GM12875 (cell line): ENCODE data around the gene AFG3L2.
A peak's percentile ranks its signal among the peaks of the same experiment; 100 is the strongest.

ENCODE experiments used
- H3K4me3 ChIP-seq: one replicate; pipeline ENCODE4 v1.5.1; 2011; ENCODE audit warnings: low read depth, low read length, control low read depth
- TF ChIP-seq, protein P1 (sequence below): IDR thresholded peaks from 2 replicates; pipeline ENCODE4 v1.5.1; 2011; ENCODE audit warnings: low read depth, mild to moderate bottlenecking, control low read depth, inconsistent platforms, low read length, moderate library complexity, borderline replicate concordance; ENCODE audit not compliant: insufficient read depth

AFG3L2 gene

DNA sequence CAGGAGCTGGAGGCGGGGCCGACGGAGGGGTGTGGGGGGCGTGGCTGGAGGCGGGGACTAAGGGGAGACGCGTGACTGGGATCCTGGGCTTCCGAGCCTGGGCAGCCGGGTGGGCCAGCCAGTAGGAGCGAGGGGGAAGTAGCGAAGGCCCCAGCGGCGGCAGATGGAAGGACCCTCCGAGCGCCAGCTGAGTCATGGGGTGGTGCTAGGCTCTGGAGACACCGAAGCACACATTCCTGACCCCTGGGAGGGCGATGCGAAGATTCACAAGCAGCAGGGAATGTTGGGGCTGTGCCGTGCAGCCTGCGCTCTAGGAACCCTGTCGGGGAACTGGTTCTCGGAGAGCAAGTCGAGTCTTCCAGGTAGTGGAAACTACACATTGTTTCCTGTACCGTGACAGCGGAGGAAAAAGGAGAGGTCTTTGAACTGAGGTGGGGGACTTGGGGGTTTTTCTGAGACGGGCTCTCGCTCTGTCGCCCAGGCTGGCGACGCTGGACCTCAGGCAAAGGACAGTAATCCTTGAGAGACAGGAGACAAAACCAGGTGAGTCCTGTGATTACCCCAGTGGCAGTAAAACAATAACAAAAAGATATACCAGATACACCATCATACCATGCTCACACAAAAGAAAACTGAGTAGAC, 650 bp upstream of the AFG3L2 start:
- TF ChIP-seq, protein P1, sequence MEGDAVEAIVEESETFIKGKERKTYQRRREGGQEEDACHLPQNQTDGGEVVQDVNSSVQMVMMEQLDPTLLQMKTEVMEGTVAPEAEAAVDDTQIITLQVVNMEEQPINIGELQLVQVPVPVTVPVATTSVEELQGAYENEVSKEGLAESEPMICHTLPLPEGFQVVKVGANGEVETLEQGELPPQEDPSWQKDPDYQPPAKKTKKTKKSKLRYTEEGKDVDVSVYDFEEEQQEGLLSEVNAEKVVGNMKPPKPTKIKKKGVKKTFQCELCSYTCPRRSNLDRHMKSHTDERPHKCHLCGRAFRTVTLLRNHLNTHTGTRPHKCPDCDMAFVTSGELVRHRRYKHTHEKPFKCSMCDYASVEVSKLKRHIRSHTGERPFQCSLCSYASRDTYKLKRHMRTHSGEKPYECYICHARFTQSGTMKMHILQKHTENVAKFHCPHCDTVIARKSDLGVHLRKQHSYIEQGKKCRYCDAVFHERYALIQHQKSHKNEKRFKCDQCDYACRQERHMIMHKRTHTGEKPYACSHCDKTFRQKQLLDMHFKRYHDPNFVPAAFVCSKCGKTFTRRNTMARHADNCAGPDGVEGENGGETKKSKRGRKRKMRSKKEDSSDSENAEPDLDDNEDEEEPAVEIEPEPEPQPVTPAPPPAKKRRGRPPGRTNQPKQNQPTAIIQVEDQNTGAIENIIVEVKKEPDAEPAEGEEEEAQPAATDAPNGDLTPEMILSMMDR: no peak

GRCh38 chr18:12376034-12376753, 833 bp downstream of the AFG3L2 start:
- peak overlapping the region; percentile 90 for H3K4me3 ChIP-seq
- TF ChIP-seq, protein P1: no peak

More for the DNA sequence above, 650 bp upstream of the AFG3L2 start:
- peak overlapping the region; percentile 59 for H3K4me3 ChIP-seq

DNA sequence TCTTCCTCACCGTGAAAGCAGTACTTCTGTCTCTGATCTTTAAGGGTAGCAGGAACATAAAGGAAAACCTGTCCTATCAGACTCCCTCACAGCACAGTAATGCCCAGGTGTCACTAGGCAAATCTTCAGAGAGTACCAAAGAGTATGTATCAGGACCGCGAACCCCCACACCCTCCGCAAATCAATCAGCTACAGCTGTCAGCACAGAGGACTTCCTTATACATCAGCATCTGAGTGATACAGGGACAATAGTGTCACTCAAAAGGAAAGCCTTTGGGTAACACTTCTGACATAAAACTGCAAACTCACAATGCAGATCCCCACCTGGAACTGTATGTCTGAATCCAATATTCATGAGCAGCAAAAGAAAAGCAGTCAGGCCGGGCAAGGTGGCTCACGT, 2.6 kb downstream of the AFG3L2 start:
- TF ChIP-seq, protein P1: no peak
- no peak overlapping the region for H3K4me3 ChIP-seq

DNA sequence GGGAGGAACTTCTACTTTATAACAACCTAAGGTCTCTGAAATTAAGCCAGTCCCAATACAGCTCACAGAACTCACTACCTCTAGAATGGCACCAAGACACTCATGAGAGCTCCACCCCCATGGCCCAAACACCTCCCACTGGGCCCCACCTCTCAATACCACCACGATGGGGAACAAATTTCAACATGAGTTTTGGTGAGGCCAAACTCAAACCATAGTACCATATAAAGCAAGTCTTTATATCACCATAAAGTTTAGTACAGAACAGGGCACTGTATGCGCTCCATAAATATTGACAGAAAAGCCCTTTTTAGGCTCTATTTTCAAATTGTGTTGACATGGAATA, 3.3 kb downstream of the AFG3L2 start:
- no peak overlapping the region for H3K4me3 ChIP-seq
- TF ChIP-seq, protein P1: no peak

DNA sequence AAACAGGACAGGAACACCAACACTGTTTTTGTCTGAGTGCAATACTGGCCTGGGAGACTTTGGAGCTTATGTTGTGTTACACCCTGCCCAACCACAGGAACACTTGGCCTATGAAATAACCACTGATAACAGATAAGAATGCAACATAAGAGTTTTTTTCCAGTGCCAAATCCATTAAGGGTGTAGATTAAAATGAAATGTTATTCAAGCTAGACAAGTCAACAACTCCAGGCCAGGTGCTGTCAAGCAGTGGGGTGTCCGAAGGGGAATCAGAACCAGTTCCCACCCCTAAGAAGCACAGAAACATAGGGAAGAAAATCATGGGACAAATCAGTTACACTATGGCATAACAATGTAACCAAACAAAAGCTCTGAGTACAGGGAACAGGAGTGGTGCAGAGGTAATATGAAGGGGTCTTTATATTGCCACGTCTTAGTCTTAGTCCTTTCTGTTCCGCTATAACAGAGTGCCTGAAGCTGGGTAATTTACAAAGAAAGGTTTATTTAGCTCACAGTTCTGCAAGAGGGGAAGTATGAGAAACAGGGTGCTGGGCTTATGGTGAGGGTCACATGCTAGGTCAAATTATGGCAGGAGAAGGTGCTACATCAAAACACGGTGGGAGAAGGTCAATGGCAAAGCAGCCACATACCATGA, 3.8 kb downstream of the AFG3L2 start:
- TF ChIP-seq, protein P1: no peak
- no peak overlapping the region for H3K4me3 ChIP-seq

GRCh38 chr18:12372406-12372805, 4.6 kb downstream of the AFG3L2 start:
- TF ChIP-seq, protein P1: no peak
- H3K4me3 ChIP-seq: no peak overlapping the region
